HFFc6 (cell line): ENCODE data around the gene ZFR. TPM values are rescaled to one million over a fixed set of nuclear protein-coding genes. Genes with fewer than 3 reads are reported as not detected.

ENCODE experiments used
- DNase-seq: peaks from one replicate; pipeline ENCODE4 v3.0.0-alpha.2; 2018
- H3K27ac Mint-ChIP-seq: 2 replicates; pipeline ENCODE4 v1.8.0; 2020; ENCODE audit warnings: mild to moderate bottlenecking, mixed read lengths
- H3K27me3 Mint-ChIP-seq: 2 replicates; pipeline ENCODE4 v1.8.0; 2021; ENCODE audit warnings: mild to moderate bottlenecking, moderate library complexity, mixed read lengths; ENCODE audit not compliant: insufficient read depth
- H3K36me3 Mint-ChIP-seq: 2 replicates; pipeline ENCODE4 v1.8.0; 2021; ENCODE audit warnings: low read depth, mixed read lengths
- H3K4me1 Mint-ChIP-seq: 2 replicates; pipeline ENCODE4 v1.8.0; 2020; ENCODE audit warnings: low read depth, mixed read lengths
- H3K4me3 Mint-ChIP-seq: 2 replicates; pipeline ENCODE4 v1.8.0; 2020; ENCODE audit warnings: mild to moderate bottlenecking, moderate library complexity, mixed read lengths
- H3K9me3 Mint-ChIP-seq: 2 replicates; pipeline ENCODE4 v1.8.0; 2020; ENCODE audit warnings: mild to moderate bottlenecking, mixed read lengths
- total RNA-seq, 6 experiments: library from RNA; stranded (reverse); fragmentation: NEBNext Ultra II Directional; extraction: Animal tissue kit (Norgen Biotek cat#: 25700); gene quantifications; 2 replicates in 1 of 6; 3 replicates in 5 of 6; pipeline ENCODE4 v1.2.3, GENCODE V29; 2021
- TF ChIP-seq, protein P1 (sequence below): fragments of 200-600 bp; sonication (generic); IDR thresholded peaks from 2 replicates; pipeline ENCODE4 v1.5.0; 2021; ENCODE audit warnings: antibody characterized with exemption, mild to moderate bottlenecking

Gene ZFR
- total RNA-seq, 6 experiments from 2014 or later, result 69.3 to 79.0 (median 75.9) TPM

DNA sequence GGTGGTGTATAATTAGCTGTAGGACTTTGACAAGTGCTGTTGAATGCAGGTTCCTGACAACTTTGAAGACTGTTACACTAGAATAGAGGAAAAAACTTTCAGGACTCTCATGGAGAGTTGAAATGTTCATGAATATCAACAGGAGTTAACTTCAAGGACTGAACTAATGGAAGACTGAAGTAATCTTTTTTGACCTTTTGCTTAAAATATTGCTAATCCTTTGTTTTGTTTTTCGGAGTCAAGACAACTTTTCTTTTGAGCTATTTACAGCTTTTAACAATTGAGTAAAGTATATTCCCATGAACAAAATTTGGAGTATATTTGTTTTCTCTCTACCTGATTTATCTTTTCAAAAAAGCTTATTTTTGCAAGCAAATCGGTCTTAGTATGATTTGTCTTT is 97.7 kb downstream of the ZFR start:
- Mint-ChIP-seq H3K9me3 (peaks cover 21% of the 10 kb centered on the region), H3K27ac (no peak overlapping the region), H3K4me3 (no peak overlapping the region), H3K27me3 (no peaks in the 10 kb centered on the region), H3K4me1 (peaks cover 5% of the 10 kb centered on the region; the same call in 1 of the 2 replicates), H3K36me3 (peaks cover 17% of the 10 kb centered on the region)
- TF ChIP-seq, protein P1, sequence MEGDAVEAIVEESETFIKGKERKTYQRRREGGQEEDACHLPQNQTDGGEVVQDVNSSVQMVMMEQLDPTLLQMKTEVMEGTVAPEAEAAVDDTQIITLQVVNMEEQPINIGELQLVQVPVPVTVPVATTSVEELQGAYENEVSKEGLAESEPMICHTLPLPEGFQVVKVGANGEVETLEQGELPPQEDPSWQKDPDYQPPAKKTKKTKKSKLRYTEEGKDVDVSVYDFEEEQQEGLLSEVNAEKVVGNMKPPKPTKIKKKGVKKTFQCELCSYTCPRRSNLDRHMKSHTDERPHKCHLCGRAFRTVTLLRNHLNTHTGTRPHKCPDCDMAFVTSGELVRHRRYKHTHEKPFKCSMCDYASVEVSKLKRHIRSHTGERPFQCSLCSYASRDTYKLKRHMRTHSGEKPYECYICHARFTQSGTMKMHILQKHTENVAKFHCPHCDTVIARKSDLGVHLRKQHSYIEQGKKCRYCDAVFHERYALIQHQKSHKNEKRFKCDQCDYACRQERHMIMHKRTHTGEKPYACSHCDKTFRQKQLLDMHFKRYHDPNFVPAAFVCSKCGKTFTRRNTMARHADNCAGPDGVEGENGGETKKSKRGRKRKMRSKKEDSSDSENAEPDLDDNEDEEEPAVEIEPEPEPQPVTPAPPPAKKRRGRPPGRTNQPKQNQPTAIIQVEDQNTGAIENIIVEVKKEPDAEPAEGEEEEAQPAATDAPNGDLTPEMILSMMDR, result no peak
- no peak for DNase-seq

DNA sequence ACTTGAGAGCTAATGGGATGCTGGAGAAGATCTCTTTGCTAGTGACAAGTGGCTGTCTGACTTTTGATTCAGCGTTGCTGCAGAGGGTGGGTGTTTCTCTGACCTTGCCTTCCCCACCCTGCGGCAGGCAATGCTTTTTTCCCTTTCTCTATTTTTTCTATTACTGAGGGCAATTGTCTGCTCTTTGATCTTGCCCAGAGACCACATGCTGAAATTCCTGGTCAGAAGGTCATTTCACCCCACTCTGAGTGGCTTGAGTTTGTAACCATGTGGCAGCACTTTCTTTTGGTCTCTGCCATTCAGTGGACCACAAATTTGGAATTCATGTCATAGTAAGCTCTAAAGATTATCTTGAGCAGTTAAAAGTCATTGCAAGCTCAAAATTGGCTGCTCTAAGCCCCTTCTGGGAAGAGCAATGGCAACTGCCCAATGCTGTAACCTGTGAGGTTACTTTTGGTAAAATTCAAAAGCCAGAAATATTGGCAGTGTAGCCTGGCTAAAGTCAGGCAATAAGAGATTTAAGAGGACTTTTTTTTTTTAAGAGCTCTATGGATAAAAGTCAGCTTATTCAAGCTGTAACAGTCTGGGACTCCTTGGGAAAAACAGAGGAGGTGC is 101.4 kb downstream of the ZFR start:
- Mint-ChIP-seq H3K27me3 (no peaks in the 10 kb centered on the region), H3K9me3 (peaks cover 58% of the 10 kb centered on the region), H3K4me1 (no peaks in the 10 kb centered on the region), H3K27ac (no peak overlapping the region), H3K36me3 (peaks cover 31% of the 10 kb centered on the region), H3K4me3 (no peak overlapping the region)
- TF ChIP-seq, protein P1, result no peak
- no peak for DNase-seq

DNA sequence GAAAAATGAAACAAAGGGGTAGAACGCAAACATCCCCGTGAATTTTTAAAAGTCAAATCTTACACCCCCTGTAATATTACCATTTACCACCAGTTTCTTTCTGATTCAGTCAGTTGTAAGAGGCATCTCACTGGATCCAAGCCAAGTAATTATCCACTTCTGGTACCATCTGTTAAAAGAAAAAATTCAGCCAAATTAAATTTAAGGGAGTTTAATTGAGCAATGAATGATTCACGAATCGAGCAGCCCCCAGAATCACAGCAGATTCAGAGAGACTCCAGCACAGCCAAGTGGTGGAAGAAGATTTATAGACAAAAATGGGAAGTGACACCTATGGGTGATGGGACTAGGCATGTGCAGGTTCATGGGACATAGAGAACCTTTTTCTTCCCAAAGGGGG is 101.9 kb downstream of the ZFR start:
- Mint-ChIP-seq H3K36me3 (peaks cover 32% of the 10 kb centered on the region), H3K9me3 (peaks cover 58% of the 10 kb centered on the region), H3K27ac (no peak overlapping the region), H3K4me1 (no peaks in the 10 kb centered on the region), H3K4me3 (no peak overlapping the region), H3K27me3 (no peaks in the 10 kb centered on the region)
- TF ChIP-seq, protein P1, result no peak
- DNase-seq, result no peak

DNA sequence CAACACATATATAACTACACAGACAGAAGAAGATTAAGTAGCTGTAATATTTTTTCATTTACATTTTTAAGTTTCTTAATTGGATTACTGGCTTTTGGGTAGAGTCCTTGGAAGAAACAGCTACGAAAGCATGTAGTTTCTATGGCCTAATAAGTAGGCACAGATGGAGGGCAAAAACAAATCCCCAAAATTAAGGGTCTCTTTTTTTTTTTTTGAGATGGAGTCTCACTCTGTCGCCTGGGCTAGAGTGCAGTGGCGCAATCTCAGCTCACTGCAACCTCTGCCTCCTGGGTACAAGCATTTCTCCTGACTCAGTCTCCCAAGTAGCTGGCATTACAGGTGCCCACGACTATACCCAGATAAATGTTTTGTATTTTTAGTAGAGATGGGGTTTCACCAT is 104.7 kb downstream of the ZFR start:
- no peak overlapping the region for H3K4me3 Mint-ChIP-seq
- H3K27ac Mint-ChIP-seq, result no peak overlapping the region
- peaks cover 22% of the 10 kb centered on the region for H3K36me3 Mint-ChIP-seq
- H3K9me3 Mint-ChIP-seq, result peaks cover 54% of the 10 kb centered on the region
- no peaks in the 10 kb centered on the region for H3K27me3 Mint-ChIP-seq
- no peaks in the 10 kb centered on the region for H3K4me1 Mint-ChIP-seq
- TF ChIP-seq, protein P1, result no peak
- no peak for DNase-seq

DNA sequence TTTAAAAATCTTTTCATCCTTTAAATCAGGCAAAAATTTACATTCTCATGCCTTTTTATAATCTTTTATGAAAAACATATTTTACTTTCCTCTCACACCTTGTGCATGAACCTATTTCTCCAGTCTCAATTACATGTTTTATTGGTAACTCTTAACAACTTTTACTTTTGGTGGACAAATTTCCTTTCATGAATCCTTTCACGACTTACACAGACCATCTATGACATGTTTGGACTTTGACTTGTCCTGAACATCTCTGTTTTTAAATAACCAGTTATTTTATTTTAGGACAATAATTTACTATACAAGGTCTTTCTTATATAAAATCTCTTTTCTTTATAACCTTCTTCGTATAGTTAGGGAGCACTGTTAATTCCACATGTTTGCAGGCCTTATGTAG is 105.3 kb downstream of the ZFR start:
- Mint-ChIP-seq H3K27me3 (no peaks in the 10 kb centered on the region), H3K27ac (no peak overlapping the region), H3K4me1 (no peaks in the 10 kb centered on the region), H3K4me3 (no peak overlapping the region), H3K9me3 (peaks cover 54% of the 10 kb centered on the region), H3K36me3 (peaks cover 22% of the 10 kb centered on the region)
- TF ChIP-seq, protein P1, result no peak
- DNase-seq, result peak; percentile 29
